Ishikawa (cell line): ENCODE data around the gene HOPX.

ENCODE experiments used
- CEBPB ChIP-seq: IDR thresholded peaks from 2 replicates; pipeline ENCODE4 v1.6.1; 2012
- CREB1 ChIP-seq: IDR thresholded peaks from 2 replicates; pipeline ENCODE4 v1.6.1; 2012; ENCODE audit warnings: low read depth
- EGR1 ChIP-seq: IDR thresholded peaks from 2 replicates; pipeline ENCODE4 v1.6.1; 2012
- EP300 ChIP-seq: IDR thresholded peaks from 2 replicates; pipeline ENCODE4 v1.6.1; 2012; ENCODE audit warnings: borderline replicate concordance
- FOXM1 ChIP-seq: IDR thresholded peaks from 2 replicates; pipeline ENCODE4 v1.6.1; 2012; ENCODE audit warnings: low read depth, borderline replicate concordance
- MAX ChIP-seq: IDR thresholded peaks from 2 replicates; pipeline ENCODE4 v1.6.1; 2012
- NFIC ChIP-seq: IDR thresholded peaks from 2 replicates; pipeline ENCODE4 v1.6.1; 2012
- RAD21 ChIP-seq: IDR thresholded peaks from 2 replicates; pipeline ENCODE4 v1.6.1; 2012; ENCODE audit warnings: low read depth
- REST ChIP-seq: IDR thresholded peaks from 2 replicates; pipeline ENCODE4 v1.6.1; 2012; ENCODE audit warnings: low read depth, mild to moderate bottlenecking
- TAF1 ChIP-seq: IDR thresholded peaks from 2 replicates; pipeline ENCODE4 v1.6.1; 2012; ENCODE audit warnings: low read depth, mild to moderate bottlenecking
- TCF12 ChIP-seq: IDR thresholded peaks from 2 replicates; pipeline ENCODE4 v1.6.1; 2012; ENCODE audit warnings: low read depth
- TEAD4 ChIP-seq: IDR thresholded peaks from 2 replicates; pipeline ENCODE4 v1.6.1; 2012
- USF1 ChIP-seq: IDR thresholded peaks from 2 replicates; pipeline ENCODE4 v1.6.1; 2012
- YY1 ChIP-seq: IDR thresholded peaks from 2 replicates; pipeline ENCODE4 v1.6.1; 2012; ENCODE audit warnings: low read depth
- ZBTB7A ChIP-seq: IDR thresholded peaks from 2 replicates; pipeline ENCODE4 v1.6.1; 2012; ENCODE audit warnings: low read depth

Gene HOPX

GRCh38 chr4:56637791-56638190, 43.3 kb downstream of the HOPX start:
- no peak for TF ChIP-seq MAX
- TF ChIP-seq TEAD4, result peak; percentile 19; the same call in 1 of the 2 replicates
- 0 out of 2 replicates have a peak, but pooled peaks have one; percentile 18 for TF ChIP-seq NFIC
- TF ChIP-seq USF1, result no peak
- no peak for TF ChIP-seq YY1
- TF ChIP-seq REST, result no peak

- TF ChIP-seq USF1, result 0 out of 2 replicates have a peak, but pooled peaks have one; percentile 41
- TF ChIP-seq TCF12, result no peak
- no peak for TF ChIP-seq NFIC
These were observed 43.9 kb downstream of the HOPX start for GRCh38 chr4:56637154-56637553.

- TF ChIP-seq REST (no peak), NFIC (no peak), CREB1 (no peak), YY1 (no peak), EP300 (no peak), TEAD4 (no peak), FOXM1 (no peak), ZBTB7A (no peak), USF1 (no peak), TCF12 (no peak), CEBPB (no peak), RAD21 (no peak), EGR1 (no peak), TAF1 (no peak), MAX (no peak)
These were observed 47.6 kb downstream of the HOPX start for GRCh38 chr4:56633486-56633885.

GRCh38 chr4:56630876-56631666, 50.0 kb downstream of the HOPX start:
- TF ChIP-seq TCF12 (no peak), USF1 (no peak), CEBPB (no peak), TEAD4 (no peak), FOXM1 (no peak), CREB1 (no peak), YY1 (no peak), EGR1 (no peak), NFIC (no peak), ZBTB7A (no peak), RAD21 (no peak), MAX (no peak), EP300 (no peak), TAF1 (no peak), REST (no peak)
